Aorta (tissue), 5 donors: ENCODE results near the gene KERA. TPM values are rescaled to one million over a fixed set of nuclear protein-coding genes. Genes with fewer than 3 reads are reported as not detected.

Experiments used
- ATAC-seq: fragments of 200-7000 bp; cut with Tn5 transposase; one replicate; pipeline ENCODE4 v1.9.1; 2022; ENCODE audit warnings: moderate library complexity; ENCODE audit not compliant: low FRiP score
- DNase-seq, 2 donors: peaks; one replicate each; pipeline ENCODE4 v3.0.0-alpha.2; 2020
- H3K27ac ChIP-seq, 2 donors: one replicate each; pipeline ENCODE4 v1.5.1; 2013; ENCODE audit warnings: low read length in 2 of 2, mild to moderate bottlenecking in 2 of 2, moderate library complexity in 2 of 2, control low read depth in 1 of 2, inconsistent platforms in 1 of 2, low read depth in 1 of 2
- H3K27me3 ChIP-seq, 2 donors: one replicate each; pipeline ENCODE4 v1.6.1; 2013; ENCODE audit warnings: control low read depth in 1 of 2, low read length in 1 of 2, mild to moderate bottlenecking in 1 of 2, moderate library complexity in 1 of 2; ENCODE audit not compliant: insufficient read depth in 2 of 2, control insufficient read depth in 1 of 2
- H3K36me3 ChIP-seq, 2 donors: one replicate each; pipeline ENCODE4 v1.6.1; 2013; ENCODE audit warnings: control low read depth in 1 of 2, low read length in 1 of 2, mild to moderate bottlenecking in 1 of 2; ENCODE audit not compliant: insufficient read depth in 2 of 2, control insufficient read depth in 1 of 2
- H3K4me1 ChIP-seq, 2 donors: one replicate each; pipeline ENCODE4 v1.6.1; 2013; ENCODE audit warnings: low read length in 2 of 2, control low read depth in 1 of 2, mild to moderate bottlenecking in 1 of 2, moderate library complexity in 1 of 2; ENCODE audit not compliant: insufficient read depth in 2 of 2, control insufficient read depth in 1 of 2
- H3K4me3 ChIP-seq, 2 donors: one replicate each; pipeline ENCODE4 v1.5.1; 2013; ENCODE audit warnings: low read length in 2 of 2, control low read depth in 1 of 2, mild to moderate bottlenecking in 1 of 2
- H3K9me3 ChIP-seq: one replicate; pipeline ENCODE4 v1.6.1; 2013; ENCODE audit warnings: mild to moderate bottlenecking, low read length; ENCODE audit not compliant: control insufficient read depth
- WGBS, 2 donors: extraction: QIAGEN DNeasy Blood & Tissue Kit; methylation state at CpG; one replicate each; pipeline ENCODE4 v1.1.7; 2013; 5-methylcytosine and 5-hydroxymethylcytosine counted together
- intact Hi-C, 2 donors: fragments of 100-400 bp; cut with DNase I; formaldehyde crosslinking; loops; one replicate each; pipeline versions ENCODE4 v1.14.2 to v1.15.0; 2022
- polyA plus RNA-seq, 2 donors: library from polyadenylated mRNA; stranded (reverse); fragments of 200-250 nt; gene quantifications; one replicate each; pipeline ENCODE4 v1.2.3, GENCODE V29; 2013
- total RNA-seq, 2 donors: library from RNA; stranded (reverse); fragmentation: NEBNext Ultra II Directional; extraction: Animal tissue kit (Norgen Biotek cat#: 25700); gene quantifications; one replicate each; pipeline ENCODE4 v1.2.1, GENCODE V29; 2021
- donor health status: healthy with polysubstance abuse.
- donor health status: Bipolar disorder and iron deficiency.
- donor health status: DM: no; HTN: no; CAD: no.
- donor health status: DM: no; HTN: no; CAD: no.
- donor health status: DM: yes; HTN: yes; CAD: no.

Gene KERA
- total and polyA plus RNA-seq, 4 donors: not detected

GRCh38 chr12:91009319-91009950 lies 48.4 kb downstream of the KERA start:
- Histone ChIP-seq H3K27ac (no peak overlapping the region), H3K27me3 (no peaks in the 10 kb centered on the region), H3K4me3 (no peak overlapping the region), H3K4me1 (no peaks in the 10 kb centered on the region), H3K9me3 (no peaks in the 10 kb centered on the region), H3K36me3 (no peaks in the 10 kb centered on the region)
- WGBS, 2 donors: 86 to 88% methylated on average over 1 of the region's 1 CpG
- intact Hi-C loops: no loop called here
- no peak for ATAC-seq
- DNase-seq: no peak

- Histone ChIP-seq H3K9me3 (no peaks in the 10 kb centered on the region), H3K27me3 (no peaks in the 10 kb centered on the region), H3K4me3 (no peak overlapping the region), H3K36me3 (no peaks in the 10 kb centered on the region), H3K4me1 (no peaks in the 10 kb centered on the region), H3K27ac (no peak overlapping the region)
- ATAC-seq (no peak), DNase-seq (no peak)
- WGBS, 2 donors: 90 to 95% methylated on average over 2 of the region's 2 CpGs
- intact Hi-C loops: no loop called here
These were observed 50.1 kb downstream of the KERA start for GRCh38 chr12:91007531-91008290.

- no peaks in the 10 kb centered on the region for H3K36me3 ChIP-seq
- H3K4me3 ChIP-seq: no peak within 1 kb of the TSS
- ATAC-seq: no peak
- H3K4me1 ChIP-seq: no peaks in the 10 kb centered on the region
- no peak within 1 kb of the TSS for H3K27ac ChIP-seq
- intact Hi-C loops: no loop called here
- no peaks in the 10 kb centered on the region for H3K9me3 ChIP-seq
- no peaks in the 10 kb centered on the region for H3K27me3 ChIP-seq
- no peak for DNase-seq
These were observed 53.0 kb downstream of the KERA start, which contains the start of gene EPYC for GRCh38 chr12:91004872-91005271. Gene EPYC (minus strand): TSS chr12:91004972. CDS start chr12:91002565, 2,407 bp downstream.

- Histone ChIP-seq H3K27ac (no peak overlapping the region), H3K9me3 (no peaks in the 10 kb centered on the region), H3K4me1 (no peaks in the 10 kb centered on the region), H3K36me3 (no peaks in the 10 kb centered on the region), H3K27me3 (peaks cover 0 to 2% of the 10 kb centered on the region in 2 donors), H3K4me3 (no peak overlapping the region)
- intact Hi-C loops: no loop called here
- ATAC-seq: no peak
- DNase-seq: no peak
These were observed 54.1 kb downstream of the KERA start for GRCh38 chr12:91003737-91004136.

GRCh38 chr12:91001306-91001705 lies 56.5 kb downstream of the KERA start:
- Histone ChIP-seq H3K27me3 (peaks cover 0 to 2% of the 10 kb centered on the region in 2 donors), H3K4me1 (no peaks in the 10 kb centered on the region), H3K4me3 (no peak overlapping the region), H3K9me3 (no peaks in the 10 kb centered on the region), H3K27ac (no peak overlapping the region), H3K36me3 (no peaks in the 10 kb centered on the region)
- DNase-seq: no peak
- intact Hi-C loops: no loop called here
- 16 to 17% methylated on average over 1 of the region's 1 CpG for whole genome bisulfite sequencing, 2 donors
- ATAC-seq: no peak

Other genes starting within 250 kb of the KERA start
- not detected for gene CCER1, start 102.8 kb downstream of the KERA start, total RNA-seq
- not detected for gene CCER1, start 102.8 kb downstream of the KERA start, polyA plus RNA-seq
- not detected for gene EPYC, start 53.1 kb downstream of the KERA start, total RNA-seq
- under 1 TPM in 1 of 2 donors, not detected in 1; 0.51 TPM for gene EPYC, start 53.1 kb downstream of the KERA start, polyA plus RNA-seq
- 100 to 1,000 TPM; 118 to 628 TPM for gene LUM, start 53.5 kb upstream of the KERA start, total RNA-seq
- 100 to 1,000 TPM in 1 of 2 donors, 10 to 100 TPM in 1; 92.4 to 324 TPM for gene LUM, start 53.5 kb upstream of the KERA start, polyA plus RNA-seq
- 1,000 to 10,000 TPM in 1 of 2 donors, 100 to 1,000 TPM in 1; 863 to 2,873 TPM for gene DCN, start 124.8 kb upstream of the KERA start, total RNA-seq
- 10 to 100 TPM; 27.2 to 74.0 TPM for gene DCN, start 124.8 kb upstream of the KERA start, polyA plus RNA-seq